Measurements from ENCODE around the gene MYO1A. TPM values are rescaled to one million over a fixed set of nuclear protein-coding genes. Genes with fewer than 3 reads are reported as not detected.
A peak's percentile ranks its signal among the peaks of the same experiment; 100 is the strongest.

MYO1A gene
- total and polyA plus RNA-seq, 2 of the 13 experiments (the other 11 are each of a cell fraction or from before 2014, with no cell fraction given) = 5.3 to 6.0 TPM

DNA sequence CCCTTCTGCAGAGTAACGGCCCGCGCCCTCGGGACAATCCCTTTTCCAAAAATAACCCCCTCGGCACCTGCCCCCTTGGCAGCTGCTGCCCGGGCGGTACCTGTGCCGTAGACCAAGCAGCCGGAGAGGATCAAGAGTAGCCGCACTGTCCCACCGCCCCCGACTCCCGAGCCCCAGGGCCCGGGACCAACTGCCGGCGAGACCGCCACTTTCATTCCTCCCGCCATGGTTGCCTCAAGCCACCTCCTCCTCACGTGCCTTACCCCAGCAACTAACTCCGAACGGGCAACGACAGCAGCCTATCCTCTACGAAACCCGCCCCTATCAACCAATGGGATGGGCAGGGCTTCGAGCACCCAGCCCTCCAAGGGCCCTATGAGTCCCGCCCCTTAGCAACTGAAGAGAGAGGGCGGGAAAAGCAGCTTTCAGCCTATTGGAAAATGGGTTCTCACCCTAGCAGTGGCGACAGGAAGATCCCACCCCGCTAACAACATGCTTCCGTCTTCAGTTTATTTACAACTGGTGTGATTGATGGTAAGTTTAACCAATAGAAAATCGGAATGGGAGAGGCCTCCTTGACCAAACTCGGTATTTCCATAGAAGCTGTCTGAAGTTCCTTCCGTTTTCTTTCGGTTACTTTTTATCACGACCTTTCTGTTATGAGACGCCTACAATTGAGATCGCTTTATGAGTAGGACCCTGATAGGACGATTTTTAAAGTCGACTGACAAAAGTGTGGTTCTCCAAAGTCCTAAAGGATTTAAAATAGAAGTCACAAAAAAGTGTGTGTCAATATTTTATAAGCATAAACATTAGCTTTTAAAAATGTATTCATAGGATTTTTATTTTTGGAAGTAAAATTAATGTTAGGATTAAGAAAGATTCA, 28.8 kb upstream of the MYO1A start, which contains the start of gene NEMP1 (continued):
- TF ChIP-seq NFKB2 (CRISPR knock-in tag; IDR thresholded peaks at IDR 0.05; ENCODE audit: borderline replicate concordance) = peak; percentile 56; the same call in 1 of the 2 replicates
- TF ChIP-seq, protein P1, sequence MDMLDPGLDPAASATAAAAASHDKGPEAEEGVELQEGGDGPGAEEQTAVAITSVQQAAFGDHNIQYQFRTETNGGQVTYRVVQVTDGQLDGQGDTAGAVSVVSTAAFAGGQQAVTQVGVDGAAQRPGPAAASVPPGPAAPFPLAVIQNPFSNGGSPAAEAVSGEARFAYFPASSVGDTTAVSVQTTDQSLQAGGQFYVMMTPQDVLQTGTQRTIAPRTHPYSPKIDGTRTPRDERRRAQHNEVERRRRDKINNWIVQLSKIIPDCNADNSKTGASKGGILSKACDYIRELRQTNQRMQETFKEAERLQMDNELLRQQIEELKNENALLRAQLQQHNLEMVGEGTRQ (IDR thresholded peaks at IDR 0.05; ENCODE audit: low read depth, low read length) = peak; percentile 88
- TF ChIP-seq, protein P1 (CRISPR knock-in tag; IDR thresholded peaks at IDR 0.05; ENCODE audit: borderline replicate concordance) = peak; percentile 93; the same call in 1 of the 2 replicates
- TF ChIP-seq TBX2 (CRISPR knock-in tag; IDR thresholded peaks at IDR 0.05; ENCODE audit: borderline replicate concordance) = peak; percentile 82
- TF ChIP-seq, protein P2, sequence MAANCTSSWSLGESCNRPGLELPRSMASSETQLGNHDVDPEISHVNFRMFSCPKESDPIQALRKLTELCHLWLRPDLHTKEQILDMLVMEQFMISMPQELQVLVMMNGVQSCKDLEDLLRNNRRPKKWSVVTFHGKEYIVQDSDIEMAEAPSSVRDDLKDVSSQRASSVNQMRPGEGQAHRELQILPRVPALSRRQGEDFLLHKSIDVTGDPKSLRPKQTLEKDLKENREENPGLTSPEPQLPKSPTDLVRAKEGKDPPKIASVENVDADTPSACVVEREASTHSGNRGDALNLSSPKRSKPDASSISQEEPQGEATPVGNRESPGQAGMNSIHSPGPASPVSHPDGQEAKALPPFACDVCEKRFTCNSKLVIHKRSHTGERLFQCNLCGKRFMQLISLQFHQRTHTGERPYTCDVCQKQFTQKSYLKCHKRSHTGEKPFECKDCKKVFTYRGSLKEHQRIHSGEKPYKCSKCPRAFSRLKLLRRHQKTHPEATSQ (CRISPR knock-in tag; IDR thresholded peaks at IDR 0.05; ENCODE audit: borderline replicate concordance) = 0 out of 2 replicates have a peak, but pooled peaks have one; percentile 35
- no peak for TF ChIP-seq ZNF160 (CRISPR knock-in tag; IDR thresholded peaks at IDR 0.05)
- TF ChIP-seq ZNF605 (CRISPR knock-in tag; IDR thresholded peaks at IDR 0.05) = peak; percentile 75
- TF ChIP-seq EEA1 (CRISPR knock-in tag; IDR thresholded peaks at IDR 0.05; ENCODE audit: borderline replicate concordance) = no peak
- peak; percentile 47; the same call in 1 of the 2 replicates for TF ChIP-seq SOX5 (CRISPR knock-in tag; IDR thresholded peaks at IDR 0.05; ENCODE audit: borderline replicate concordance)
- peak; percentile 93 for TF ChIP-seq ATF7-NPFF (CRISPR knock-in tag; IDR thresholded peaks at IDR 0.05; ENCODE audit: low read depth)
- TF ChIP-seq GLI4 (CRISPR knock-in tag; IDR thresholded peaks at IDR 0.05; ENCODE audit: borderline replicate concordance) = no peak
- no peak for TF ChIP-seq NR2F2 (IDR thresholded peaks at IDR 0.05; ENCODE audit: borderline replicate concordance, low read depth)
- no peak; the same call in 1 of the 2 replicates for TF ChIP-seq CBX5 (CRISPR knock-in tag; IDR thresholded peaks at IDR 0.05; ENCODE audit: borderline replicate concordance)
- no peak for TF ChIP-seq IRF2 (CRISPR knock-in tag; IDR thresholded peaks at IDR 0.05)
- TF ChIP-seq RAD51 (IDR thresholded peaks at IDR 0.05; ENCODE audit: borderline replicate concordance) = peak; percentile 46
- TF ChIP-seq, protein P3, sequence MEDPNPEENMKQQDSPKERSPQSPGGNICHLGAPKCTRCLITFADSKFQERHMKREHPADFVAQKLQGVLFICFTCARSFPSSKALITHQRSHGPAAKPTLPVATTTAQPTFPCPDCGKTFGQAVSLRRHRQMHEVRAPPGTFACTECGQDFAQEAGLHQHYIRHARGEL (CRISPR knock-in tag; IDR thresholded peaks at IDR 0.05) = no peak
- TF ChIP-seq NONO (IDR thresholded peaks at IDR 0.05) = no peak
- 0 out of 2 replicates have a peak, but pooled peaks have one; percentile 49 for TF ChIP-seq NONO (CRISPR knock-in tag; conservative IDR thresholded peaks at IDR 0.05)
- TF ChIP-seq ZNF670 (CRISPR knock-in tag; IDR thresholded peaks at IDR 0.05; ENCODE audit: borderline replicate concordance) = no peak

Measured in HepG2 (cell line).